Measurements from ENCODE around the gene SEMA5B.

Gene SEMA5B

GRCh38 chr3:122975163-122975923 lies 52.2 kb downstream of the SEMA5B start:
- no peak for DNase-seq (ENCODE audit: low read depth in 2 of 2)

- no peak for DNase-seq (ENCODE audit: low read depth in 2 of 2)
Observed at GRCh38 chr3:122974764-122975162, 52.8 kb downstream of the SEMA5B start.

GRCh38 chr3:122973893-122974615 lies 53.5 kb downstream of the SEMA5B start:
- no peak for DNase-seq (ENCODE audit: low read depth in 2 of 2)

- no peak for DNase-seq (ENCODE audit: low read depth in 2 of 2)
Observed at GRCh38 chr3:122972141-122972540, 55.4 kb downstream of the SEMA5B start.

GRCh38 chr3:122969585-122970469 lies 57.7 kb downstream of the SEMA5B start:
- no peak for DNase-seq (ENCODE audit: low read depth in 2 of 2)

- no peak for DNase-seq (ENCODE audit: low read depth in 2 of 2)
Observed at GRCh38 chr3:122967765-122968164, 59.8 kb downstream of the SEMA5B start.

GRCh38 chr3:122967356-122967755 lies 60.2 kb downstream of the SEMA5B start:
- no peak for DNase-seq (ENCODE audit: low read depth in 2 of 2)

- no peak for DNase-seq (ENCODE audit: low read depth in 2 of 2)
Observed at GRCh38 chr3:122966045-122966444, 61.5 kb downstream of the SEMA5B start.

- no peak for DNase-seq (ENCODE audit: low read depth in 2 of 2)
Observed at GRCh38 chr3:122964811-122965210, 62.8 kb downstream of the SEMA5B start.

GRCh38 chr3:122962149-122962548 lies 65.4 kb downstream of the SEMA5B start:
- DNase-seq (ENCODE audit: low read depth in 2 of 2), result no peak

GRCh38 chr3:122961146-122961545 lies 66.4 kb downstream of the SEMA5B start:
- no peak for DNase-seq (ENCODE audit: low read depth in 2 of 2)

GRCh38 chr3:122960652-122961051 lies 66.9 kb downstream of the SEMA5B start:
- no peak for DNase-seq (ENCODE audit: low read depth in 2 of 2)

- DNase-seq (ENCODE audit: low read depth in 2 of 2), result no peak
Observed at GRCh38 chr3:122959339-122959738, 68.2 kb downstream of the SEMA5B start.

- DNase-seq (ENCODE audit: low read depth in 2 of 2), result no peak
Observed at GRCh38 chr3:122957707-122958689, 69.6 kb downstream of the SEMA5B start.

GRCh38 chr3:122956693-122957455 lies 70.7 kb downstream of the SEMA5B start:
- DNase-seq (ENCODE audit: low read depth in 2 of 2), result no peak

GRCh38 chr3:122955916-122956692 lies 71.5 kb downstream of the SEMA5B start:
- DNase-seq (ENCODE audit: low read depth in 2 of 2), result no peak

- DNase-seq (ENCODE audit: low read depth in 2 of 2), result no peak
Observed at GRCh38 chr3:122952520-122952919, 75.0 kb downstream of the SEMA5B start.

- DNase-seq (ENCODE audit: low read depth in 2 of 2), result no peak
Observed at GRCh38 chr3:122948408-122948807, 79.2 kb downstream of the SEMA5B start.

- no peak for DNase-seq (ENCODE audit: low read depth in 2 of 2)
Observed at GRCh38 chr3:122947738-122948137, 79.8 kb downstream of the SEMA5B start.
